Hematopoietic multipotent progenitor cell treated with erythropoietin and hydrocortisone succinate and interleukin-3 and kit ligand, for 4 days (in vitro differentiated cells): ENCODE data around the gene TJP2.
"Not testable (repeated sequence)": the region's sequence is repeated elsewhere in the genome, so short reads cannot be mapped to it uniquely, and the experiment has no call there.

Experiments
- DNase-seq: peaks from one replicate; pipeline ENCODE4 v3.0.0-alpha.2; 2015

The TJP2 gene

DNA sequence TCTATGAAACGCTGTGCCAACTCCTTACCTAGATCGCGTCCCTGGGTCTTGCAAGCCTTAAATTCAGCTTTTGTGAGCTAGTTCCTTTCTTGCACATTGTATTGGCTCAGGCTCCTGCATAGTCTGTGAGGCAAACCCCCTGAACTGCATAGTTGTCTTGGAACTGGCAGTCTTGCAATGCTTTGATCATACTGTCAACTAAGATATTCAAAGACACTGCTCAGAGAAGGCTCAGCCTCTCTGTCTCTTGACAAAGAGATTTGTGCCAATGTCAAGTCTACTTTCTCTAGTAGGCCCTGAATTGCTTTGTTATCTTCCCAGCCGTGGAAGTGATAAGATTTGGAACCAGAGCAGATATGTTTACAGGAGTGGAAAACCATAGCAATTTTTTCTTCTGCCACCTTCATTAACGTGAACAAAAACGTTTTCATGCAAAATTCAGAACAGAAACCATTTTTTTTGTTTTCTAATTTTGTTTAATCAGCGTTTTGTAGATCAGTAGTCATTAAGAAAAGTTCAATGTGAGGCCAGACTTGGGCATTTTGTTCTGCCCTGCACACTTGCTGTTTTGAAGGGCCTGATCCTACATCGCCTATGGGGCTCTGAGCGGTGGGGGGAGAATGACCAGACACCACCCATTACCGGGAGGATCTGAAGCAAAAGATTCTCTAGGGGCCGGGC is 123.4 kb downstream of the TJP2 start:
- no peak for DNase-seq

DNA sequence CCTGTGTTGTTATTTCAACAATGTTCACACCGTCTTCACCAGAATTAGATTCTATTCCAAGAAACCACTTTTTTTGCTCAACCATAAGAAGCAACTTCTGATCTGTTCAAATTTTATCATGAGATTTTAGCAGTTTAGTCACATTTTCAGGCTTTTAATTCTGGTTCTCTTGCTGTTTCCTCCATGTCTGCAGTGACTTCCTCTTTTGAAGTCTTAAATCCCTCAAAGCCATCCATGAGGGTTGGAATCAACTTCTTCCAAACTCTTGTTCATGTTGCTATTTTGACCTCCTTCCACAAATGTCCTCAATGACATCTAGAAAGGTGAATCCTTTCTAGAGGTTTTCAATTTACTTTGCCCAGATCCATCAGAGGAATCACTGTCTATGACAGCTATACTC is 125.2 kb downstream of the TJP2 start:
- peak; percentile 34 for DNase-seq

DNA sequence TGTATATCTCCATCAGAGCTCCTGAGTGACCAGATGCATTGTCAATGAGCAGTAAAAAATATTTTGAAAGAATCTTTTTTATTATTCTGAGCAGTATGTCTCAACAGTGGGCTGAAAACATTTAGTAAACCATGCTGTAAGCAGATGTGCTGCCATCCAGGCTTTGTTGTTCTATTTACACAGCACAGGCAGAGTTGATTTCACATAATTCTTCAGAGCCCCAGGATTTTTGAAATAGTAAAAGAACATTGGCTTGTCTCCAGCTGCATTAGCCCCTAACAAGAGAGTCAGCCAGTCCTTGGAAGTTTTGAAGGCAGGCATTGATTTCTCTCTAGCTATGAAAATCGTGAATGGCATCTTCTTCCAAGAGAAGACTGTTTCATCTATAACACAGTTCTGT is 125.7 kb downstream of the TJP2 start:
- DNase-seq = no peak

DNA sequence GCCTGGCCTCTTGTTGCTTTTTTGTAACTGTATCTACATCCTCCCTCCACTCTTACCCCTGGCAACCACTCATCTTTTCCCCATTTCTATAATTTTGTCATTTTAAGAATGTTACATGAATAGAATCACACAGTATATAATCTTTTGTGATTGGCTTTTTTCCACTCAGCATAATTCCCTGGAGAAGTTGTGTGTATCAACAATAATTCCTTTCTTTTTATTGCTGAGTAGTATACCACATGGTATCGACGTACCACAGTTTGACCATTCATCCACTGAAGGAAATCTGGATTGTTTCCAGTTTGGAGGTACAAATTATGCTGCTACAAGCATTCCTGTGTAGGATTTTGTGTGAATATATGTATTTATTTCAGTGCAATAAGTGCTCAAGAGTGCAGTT is 129.3 kb downstream of the TJP2 start:
- no peak for DNase-seq

DNA sequence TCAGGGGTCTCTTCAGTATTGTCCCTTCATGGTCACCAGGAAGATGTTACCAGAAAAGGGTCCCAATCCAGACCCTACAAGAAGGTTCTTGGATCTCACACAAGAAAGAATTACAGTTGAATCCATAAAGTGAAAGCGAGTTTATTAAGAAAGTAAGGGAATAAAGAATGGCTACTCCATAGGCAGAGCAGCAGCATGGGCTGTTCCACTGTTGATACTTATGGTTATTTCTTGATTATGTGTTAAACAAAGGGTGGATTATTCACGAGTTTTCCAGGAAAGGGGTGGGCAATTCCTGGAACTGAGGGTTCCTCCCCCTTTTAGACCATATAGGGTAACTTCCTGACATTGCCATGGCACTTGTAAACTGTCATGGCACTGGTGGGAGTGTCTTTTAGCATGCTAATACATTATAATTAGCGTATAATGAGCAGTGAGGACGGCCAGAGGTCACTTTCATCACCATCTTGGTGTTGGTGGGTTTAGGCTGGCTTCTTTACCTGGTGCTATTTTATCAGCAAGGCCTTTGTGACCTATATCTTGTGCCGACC is 132.9 kb downstream of the TJP2 start:
- DNase-seq = not testable (repeated sequence)

DNA sequence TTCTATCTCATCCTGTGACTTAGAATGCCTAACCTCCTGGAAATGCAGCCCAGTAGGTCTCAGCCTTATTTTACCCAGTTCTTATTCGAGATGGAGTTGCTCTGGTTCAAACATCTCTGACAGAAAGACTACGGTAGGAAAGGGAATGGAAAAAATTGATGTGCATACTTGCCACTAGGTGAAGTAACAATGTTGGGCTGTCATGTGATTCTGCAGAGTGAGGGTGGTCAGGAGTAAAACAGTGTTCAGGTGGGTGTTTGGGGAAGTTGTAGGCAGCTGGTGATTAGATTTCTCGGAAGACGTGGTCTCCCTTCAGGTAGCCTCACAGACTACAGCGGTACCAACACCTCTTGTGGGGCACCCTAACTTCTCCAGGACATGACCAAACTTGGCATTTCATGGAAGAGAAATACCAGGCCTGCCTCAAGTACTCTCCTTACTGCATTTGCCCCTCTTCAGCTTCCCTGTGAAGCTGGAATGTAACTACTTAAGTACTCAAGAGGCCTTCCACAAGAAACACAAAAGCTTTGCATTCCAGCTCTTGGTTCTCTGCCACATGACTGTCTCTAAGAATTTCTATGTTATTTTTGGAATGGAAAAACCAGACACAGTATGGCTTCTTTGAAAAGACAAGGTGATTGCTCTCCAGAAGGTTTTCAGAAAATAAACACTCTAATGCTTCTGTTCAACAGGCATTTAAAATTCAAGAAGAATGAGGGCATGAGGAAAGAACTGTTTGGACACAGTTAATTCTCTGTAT is 133.5 kb downstream of the TJP2 start:
- DNase-seq = no peak

DNA sequence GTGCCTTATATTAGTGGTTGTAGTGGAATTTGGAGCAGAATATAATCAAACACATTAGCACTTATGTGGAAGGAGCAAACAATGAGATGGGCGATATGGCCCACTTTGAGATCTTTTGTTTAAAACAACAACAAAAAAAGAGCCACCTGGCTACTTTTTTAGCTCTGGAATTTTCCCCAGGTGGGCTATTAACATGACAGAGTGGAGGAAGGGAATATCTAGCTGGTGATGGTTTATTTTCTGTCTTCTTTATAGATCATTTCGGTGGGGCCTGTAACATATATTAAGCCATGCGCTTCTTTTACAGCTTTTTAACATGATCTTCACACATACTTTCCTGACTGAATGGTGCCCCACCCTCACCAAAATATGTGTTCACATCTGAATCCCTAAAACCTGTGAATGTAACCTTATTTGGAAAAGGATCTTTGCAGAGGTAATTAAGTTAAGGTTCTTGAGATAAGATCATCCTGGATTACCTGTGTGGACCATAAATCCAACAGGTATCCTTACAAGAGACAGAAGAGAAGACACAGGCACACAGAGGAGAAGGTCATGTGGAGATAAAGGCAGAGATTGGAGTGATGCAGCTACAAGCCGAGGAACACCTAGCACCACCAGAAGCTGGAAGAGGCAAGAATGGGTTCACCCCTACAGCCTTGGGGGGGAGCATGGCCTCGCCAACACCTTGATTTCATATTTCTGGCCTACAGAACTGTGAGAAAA is 134.3 kb downstream of the TJP2 start:
- no peak for DNase-seq

DNA sequence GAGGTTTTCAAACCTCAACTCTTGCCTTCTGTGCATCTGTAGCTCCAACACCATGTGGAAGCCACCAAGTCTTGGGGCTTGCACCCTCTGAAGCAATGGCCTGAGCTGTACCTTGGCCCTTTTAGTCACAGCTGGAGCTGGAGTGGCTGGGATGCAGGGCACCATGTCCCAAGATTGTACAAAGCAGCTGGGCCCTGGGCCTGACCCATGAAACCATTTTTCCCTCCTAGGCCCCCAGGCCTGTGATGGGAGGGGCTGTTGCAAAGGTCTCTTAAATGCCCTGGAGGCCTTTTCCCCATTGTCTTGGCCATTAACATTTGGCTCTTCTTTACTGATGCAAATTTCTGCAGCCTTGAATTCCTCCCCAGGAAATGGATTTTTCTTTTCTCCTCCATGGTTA is 139.1 kb downstream of the TJP2 start:
- no peak for DNase-seq

DNA sequence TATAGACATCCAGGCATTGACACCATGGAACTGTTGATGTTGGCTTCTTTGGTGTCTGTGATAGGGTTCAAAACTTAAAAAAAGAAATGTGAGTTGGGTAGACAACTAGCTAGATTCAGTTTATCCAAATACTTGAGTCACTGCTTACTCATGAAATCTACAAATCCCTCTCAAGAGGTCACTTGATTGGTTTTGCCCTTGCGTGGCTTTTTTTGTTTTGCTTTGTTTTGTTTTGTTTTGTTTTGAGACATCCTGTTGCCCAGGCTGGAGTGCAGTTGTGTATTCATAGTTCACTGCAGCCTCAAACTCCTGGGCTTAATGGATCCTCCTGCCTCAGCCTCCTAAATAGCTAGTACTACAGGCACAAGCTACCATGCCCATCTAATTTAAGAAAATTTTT is 140.5 kb downstream of the TJP2 start:
- no peak for DNase-seq

DNA sequence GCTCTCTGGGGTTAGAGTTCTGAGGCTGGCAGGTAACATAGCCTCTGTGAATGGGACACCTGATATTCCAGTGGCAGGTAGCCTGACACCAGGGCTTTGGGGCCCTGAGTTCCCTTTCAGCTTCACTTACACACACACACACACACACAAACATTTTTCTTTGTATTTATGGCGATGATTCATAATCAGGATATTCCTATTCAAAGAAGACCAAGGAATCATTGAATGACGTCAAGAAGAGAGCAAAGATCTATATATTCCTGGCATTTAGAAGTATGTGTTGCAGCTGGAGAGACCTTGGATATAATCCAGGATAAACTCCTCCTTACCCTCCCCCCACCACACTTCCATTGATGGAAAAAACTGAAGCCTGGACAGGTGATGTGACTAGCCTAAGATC is 143.0 kb downstream of the TJP2 start:
- no peak for DNase-seq

DNA sequence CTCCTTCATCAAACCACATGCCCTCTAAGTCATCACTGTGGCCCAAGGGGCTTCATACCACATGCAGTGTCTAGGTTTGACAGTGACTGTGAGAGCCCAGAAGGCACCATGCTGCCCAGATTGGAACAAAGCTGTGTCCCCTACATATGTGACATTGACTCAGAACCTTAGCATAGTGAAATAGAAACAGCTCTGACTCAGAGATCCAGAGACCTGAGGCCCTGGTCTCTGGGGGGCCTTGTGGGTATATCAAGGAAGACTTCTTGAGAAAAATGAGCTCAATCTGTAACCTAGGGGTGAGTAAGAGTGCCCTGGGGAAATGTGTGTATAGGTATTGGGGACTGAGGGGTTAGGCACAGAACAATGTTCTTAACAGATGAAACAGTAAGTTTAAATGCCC is 143.8 kb downstream of the TJP2 start:
- no peak for DNase-seq

DNA sequence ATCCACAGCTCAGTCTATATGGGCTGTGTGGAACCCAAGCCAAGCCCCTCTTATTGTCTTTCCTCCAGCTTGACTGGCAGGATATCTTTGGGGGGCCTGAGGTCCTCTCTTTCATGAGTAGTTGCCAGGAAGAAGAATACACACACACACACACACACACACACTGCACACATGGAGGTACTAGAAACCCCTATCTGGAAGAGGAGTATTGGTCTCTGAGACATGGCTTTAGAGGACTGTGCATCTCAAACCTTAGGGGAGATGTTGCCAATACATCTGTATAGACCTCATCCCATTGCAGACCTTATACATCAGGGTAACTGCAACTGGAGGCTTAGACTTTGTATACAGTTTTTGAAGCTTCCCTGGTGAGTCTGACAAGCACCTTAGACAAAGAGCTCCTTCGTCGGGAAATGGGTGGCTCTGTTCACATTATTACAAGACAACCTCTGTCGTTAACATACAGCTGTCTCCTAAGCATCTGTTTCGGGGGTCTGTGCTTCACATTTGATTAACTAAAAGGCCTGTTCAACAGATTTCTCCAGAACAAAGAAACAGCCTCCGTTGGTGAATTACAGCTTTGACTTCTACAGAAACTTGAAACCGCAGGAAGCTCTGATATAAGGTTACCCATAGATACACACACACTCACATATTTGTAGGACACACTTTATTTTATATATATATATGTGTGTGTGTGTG is 145.4 kb downstream of the TJP2 start:
- DNase-seq = no peak

DNA sequence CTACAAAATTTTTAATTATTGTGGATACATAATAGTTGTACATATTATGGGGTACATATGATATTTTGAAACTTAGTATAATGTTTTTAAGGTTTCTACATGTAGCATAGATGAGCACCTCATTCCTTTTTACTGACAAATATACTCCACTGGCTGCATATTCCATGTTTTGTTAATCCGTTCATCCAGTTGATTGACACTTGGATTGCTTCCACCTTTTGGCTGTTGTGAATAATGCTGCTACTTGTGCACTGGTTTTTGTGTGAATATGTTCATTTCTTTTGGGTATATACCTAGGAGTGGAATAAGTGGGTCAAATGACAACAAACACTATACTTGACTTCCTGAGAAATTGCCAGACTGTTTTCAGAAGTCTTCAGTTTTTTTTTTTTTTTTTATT is 148.2 kb downstream of the TJP2 start:
- no peak for DNase-seq

DNA sequence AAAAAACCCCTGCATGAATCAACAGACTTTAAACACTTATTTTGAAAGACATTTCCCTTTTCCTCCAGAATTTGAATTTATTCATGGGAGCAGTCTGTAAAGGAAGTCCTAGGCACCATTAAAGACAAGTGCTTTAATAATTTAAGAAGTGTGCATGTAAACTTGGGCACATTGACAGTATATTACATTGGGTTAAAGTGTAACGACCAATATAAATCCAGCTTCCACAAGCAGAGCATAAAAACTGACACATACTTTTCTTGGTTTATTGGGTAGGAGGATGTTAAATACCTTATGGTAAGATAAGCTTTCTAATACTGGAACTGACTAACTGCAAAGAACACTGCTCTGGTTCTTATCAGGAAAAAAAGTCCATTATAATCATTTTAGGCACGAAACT is 149.8 kb downstream of the TJP2 start:
- peak; percentile 10 for DNase-seq
